T-helper 9 cell (primary cell): ENCODE data around the gene MSH5.
"Not testable (repeated sequence)": the region's sequence is repeated elsewhere in the genome, so short reads cannot be mapped to it uniquely, and the experiment has no call there.

Experiments
- DNase-seq: peaks from one replicate; pipeline ENCODE4 v3.0.0-alpha.2; 2020

Gene MSH5

DNA sequence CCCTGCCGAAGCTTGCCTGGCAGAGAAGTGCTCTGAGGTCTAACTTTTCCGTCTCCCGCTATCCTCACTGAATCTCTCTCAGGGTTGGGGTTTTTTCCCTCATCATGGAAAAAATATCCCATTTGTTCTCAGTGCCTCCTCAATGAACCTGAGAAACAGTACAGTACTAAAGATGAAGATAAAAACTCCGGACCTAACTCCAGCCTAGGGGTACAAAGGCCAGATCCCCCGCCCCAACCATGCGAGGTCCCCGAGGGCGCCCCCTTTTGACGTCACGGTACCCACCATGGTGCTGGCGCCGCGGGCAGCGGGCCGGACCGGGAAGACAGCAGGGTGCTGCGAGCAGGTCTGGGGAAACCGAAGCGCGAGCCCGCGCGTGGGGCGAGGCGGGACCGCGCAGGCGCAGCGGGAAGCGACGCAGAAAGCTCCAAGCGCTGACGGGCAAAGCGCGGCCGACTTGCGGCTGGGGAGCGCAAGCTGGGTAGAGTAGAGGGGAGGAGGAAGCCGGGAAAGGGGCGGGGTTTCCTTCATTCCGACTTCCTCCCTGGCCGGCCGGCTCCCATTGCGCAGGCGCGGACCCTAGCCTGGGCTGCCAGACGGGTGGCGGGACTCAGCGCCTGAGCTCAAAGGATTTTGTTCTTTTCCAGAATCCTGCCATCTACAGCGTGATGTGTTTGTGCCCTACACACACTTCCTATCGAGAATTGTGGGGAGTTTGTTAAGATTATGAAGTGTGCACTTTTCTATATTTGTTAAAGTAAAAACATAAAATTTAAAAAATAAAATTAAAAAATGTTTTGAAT is 66.9 kb downstream of the MSH5 start, which contains the start of gene LSM2:
LSM2 (minus strand) TSS at position 497 of the 803 bp plus-strand sequence; CDS start at position 288, 209 bp downstream.
- DNase-seq, result peak; percentile 96

DNA sequence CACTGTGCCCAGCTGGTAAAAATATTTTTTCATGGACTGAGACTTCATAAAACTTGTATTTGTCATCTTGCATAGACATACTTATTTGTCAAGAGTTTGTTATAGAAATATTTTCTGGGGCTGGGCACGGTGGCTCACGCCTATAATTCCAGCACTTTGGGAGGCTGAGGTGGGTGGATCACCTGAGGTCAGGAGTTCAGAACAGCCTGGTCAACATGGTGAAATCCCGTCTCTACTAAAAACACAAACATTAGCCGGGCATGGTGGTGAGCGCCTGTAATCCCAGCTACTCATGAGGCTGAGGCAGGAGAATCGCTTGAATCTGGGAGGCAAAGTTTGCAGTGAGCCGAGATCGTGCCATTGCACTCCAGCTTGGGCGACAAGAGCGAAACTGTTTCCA is 68.8 kb downstream of the MSH5 start:
- not testable (repeated sequence) for DNase-seq

DNA sequence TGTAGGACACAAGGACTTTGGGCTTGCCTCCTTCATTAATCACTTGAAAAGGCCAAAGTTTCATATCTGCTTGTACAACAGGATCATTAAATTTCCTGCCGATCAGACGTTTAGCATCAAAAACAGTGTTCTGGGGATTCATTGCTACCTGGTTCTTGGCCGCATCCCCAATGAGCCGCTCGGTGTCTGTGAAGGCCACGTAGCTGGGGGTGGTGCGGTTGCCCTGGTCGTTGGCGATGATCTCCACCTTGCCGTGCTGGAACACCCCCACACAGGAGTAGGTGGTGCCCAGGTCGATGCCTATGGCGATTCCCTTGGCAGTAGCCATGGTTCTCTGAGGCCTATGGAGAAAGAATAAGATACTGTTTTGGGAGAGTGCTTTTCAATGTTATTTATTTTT is 71.8 kb downstream of the MSH5 start:
- DNase-seq, result no peak
